ENCODE measurements around the gene APBA1.

The APBA1 gene

GRCh38 chr9:69500896-69501295 lies 171.3 kb downstream of the APBA1 start:
- TF ChIP-seq CTCF (conservative IDR thresholded peaks at IDR 0.05; ENCODE audit: low read depth, low read length) = no peak
- no peak overlapping the region for H3K4me3 ChIP-seq (ENCODE audit: low read length)
- no peak for DNase-seq (ENCODE audit: low read depth)

DNA sequence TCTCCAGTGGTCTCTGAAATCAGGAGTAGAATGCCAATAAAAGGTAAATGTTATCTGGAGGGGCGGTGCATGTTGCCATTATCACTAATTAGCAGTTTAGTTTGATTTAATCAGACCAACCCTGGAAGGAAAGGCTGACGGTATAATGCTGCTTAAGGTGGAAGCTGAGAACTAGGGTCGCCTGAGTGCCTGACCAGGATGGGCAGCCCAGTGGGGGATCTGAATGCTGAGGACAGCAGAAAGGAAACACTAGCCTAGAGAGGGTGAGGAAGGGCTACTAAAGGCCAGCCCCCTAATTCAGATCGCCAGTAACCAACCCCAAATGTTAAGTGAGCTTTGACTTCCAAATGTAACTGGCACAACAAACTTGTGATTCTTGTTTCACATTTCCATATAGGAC lies 172.2 kb downstream of the APBA1 start:
- H3K4me3 ChIP-seq (ENCODE audit: low read length) = no peak overlapping the region
- no peak for DNase-seq (ENCODE audit: low read depth)
- no peak for TF ChIP-seq CTCF (conservative IDR thresholded peaks at IDR 0.05; ENCODE audit: low read depth, low read length)

GRCh38 chr9:69499407-69499806 lies 172.8 kb downstream of the APBA1 start:
- TF ChIP-seq CTCF (conservative IDR thresholded peaks at IDR 0.05; ENCODE audit: low read depth, low read length) = no peak

DNA sequence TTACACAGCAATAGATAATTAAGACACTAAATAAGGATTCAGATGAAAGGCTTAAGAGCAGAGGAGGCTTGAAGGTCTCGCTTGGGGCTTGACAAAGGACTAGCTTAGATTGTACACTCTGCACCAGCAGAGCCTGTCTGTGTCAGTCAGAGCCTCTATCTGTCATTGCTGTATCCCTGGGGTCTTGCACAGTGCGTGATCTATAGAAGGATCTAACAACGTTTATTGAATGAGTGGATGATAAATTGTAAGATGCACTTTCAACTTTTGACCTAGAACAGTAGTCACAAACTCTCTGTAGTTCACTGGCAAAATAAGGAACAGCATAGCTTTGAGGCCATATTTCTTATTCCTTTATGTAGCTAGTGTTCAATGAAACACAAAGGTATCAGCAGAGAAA lies 173.7 kb downstream of the APBA1 start:
- no peak for TF ChIP-seq CTCF (conservative IDR thresholded peaks at IDR 0.05; ENCODE audit: low read depth, low read length)
- no peak overlapping the region for H3K4me3 ChIP-seq (ENCODE audit: low read length)
- no peak for DNase-seq (ENCODE audit: low read depth)

More at GRCh38 chr9:69499407-69499806, 172.8 kb downstream of the APBA1 start:
- DNase-seq (ENCODE audit: low read depth) = no peak
- H3K4me3 ChIP-seq (ENCODE audit: low read length) = no peak overlapping the region

GRCh38 chr9:69497816-69498215 lies 174.4 kb downstream of the APBA1 start:
- DNase-seq (ENCODE audit: low read depth) = no peak
- no peak overlapping the region for H3K4me3 ChIP-seq (ENCODE audit: low read length)
- no peak for TF ChIP-seq CTCF (conservative IDR thresholded peaks at IDR 0.05; ENCODE audit: low read depth, low read length)

GRCh38 chr9:69496846-69497450 lies 175.2 kb downstream of the APBA1 start:
- no peak overlapping the region for H3K4me3 ChIP-seq (ENCODE audit: low read length)
- no peak for TF ChIP-seq CTCF (conservative IDR thresholded peaks at IDR 0.05; ENCODE audit: low read depth, low read length)
- DNase-seq (ENCODE audit: low read depth) = no peak

GRCh38 chr9:69495296-69495695 lies 176.9 kb downstream of the APBA1 start:
- TF ChIP-seq CTCF (conservative IDR thresholded peaks at IDR 0.05; ENCODE audit: low read depth, low read length) = no peak
- DNase-seq (ENCODE audit: low read depth) = no peak

More at GRCh38 chr9:69495296-69495695, 176.9 kb downstream of the APBA1 start:
- no peak overlapping the region for H3K4me3 ChIP-seq (ENCODE audit: low read length)
